ENCODE results near the gene WASF3.

Gene WASF3

GRCh38 chr13:26679411-26680122 lies 122.1 kb downstream of the WASF3 start:
- TF ChIP-seq RAD21 (IDR thresholded peaks at IDR 0.05; ENCODE audit: low read depth) (no peak), CREB1 (IDR thresholded peaks at IDR 0.05; ENCODE audit: low read depth) (no peak), EGR1 (IDR thresholded peaks at IDR 0.05) (no peak), EP300 (IDR thresholded peaks at IDR 0.05; ENCODE audit: borderline replicate concordance) (no peak), YY1 (IDR thresholded peaks at IDR 0.05; ENCODE audit: low read depth) (no peak), TAF1 (IDR thresholded peaks at IDR 0.05; ENCODE audit: low read depth) (no peak), TCF12 (IDR thresholded peaks at IDR 0.05; ENCODE audit: low read depth) (no peak), CEBPB (IDR thresholded peaks at IDR 0.05) (no peak), REST (IDR thresholded peaks at IDR 0.05; ENCODE audit: low read depth) (no peak), ZBTB7A (IDR thresholded peaks at IDR 0.05; ENCODE audit: low read depth) (no peak)
- TF ChIP-seq, protein P1, sequence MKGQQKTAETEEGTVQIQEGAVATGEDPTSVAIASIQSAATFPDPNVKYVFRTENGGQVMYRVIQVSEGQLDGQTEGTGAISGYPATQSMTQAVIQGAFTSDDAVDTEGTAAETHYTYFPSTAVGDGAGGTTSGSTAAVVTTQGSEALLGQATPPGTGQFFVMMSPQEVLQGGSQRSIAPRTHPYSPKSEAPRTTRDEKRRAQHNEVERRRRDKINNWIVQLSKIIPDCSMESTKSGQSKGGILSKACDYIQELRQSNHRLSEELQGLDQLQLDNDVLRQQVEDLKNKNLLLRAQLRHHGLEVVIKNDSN (IDR thresholded peaks at IDR 0.05): no peak

GRCh38 chr13:26680123-26680450 lies 122.6 kb downstream of the WASF3 start:
- TF ChIP-seq CEBPB (IDR thresholded peaks at IDR 0.05) (no peak), RAD21 (IDR thresholded peaks at IDR 0.05; ENCODE audit: low read depth) (no peak), TEAD4 (IDR thresholded peaks at IDR 0.05) (no peak), YY1 (IDR thresholded peaks at IDR 0.05; ENCODE audit: low read depth) (no peak), TCF12 (IDR thresholded peaks at IDR 0.05; ENCODE audit: low read depth) (no peak)

- TF ChIP-seq TCF12 (IDR thresholded peaks at IDR 0.05; ENCODE audit: low read depth) (no peak), ZBTB7A (IDR thresholded peaks at IDR 0.05; ENCODE audit: low read depth) (no peak), NFIC (IDR thresholded peaks at IDR 0.05) (no peak), EGR1 (IDR thresholded peaks at IDR 0.05) (no peak), FOXM1 (IDR thresholded peaks at IDR 0.05; ENCODE audit: borderline replicate concordance, low read depth) (no peak), TEAD4 (IDR thresholded peaks at IDR 0.05) (no peak), MAX (IDR thresholded peaks at IDR 0.05) (no peak), CREB1 (IDR thresholded peaks at IDR 0.05; ENCODE audit: low read depth) (no peak), REST (IDR thresholded peaks at IDR 0.05; ENCODE audit: low read depth) (no peak)
- TF ChIP-seq, protein P1 (IDR thresholded peaks at IDR 0.05): no peak
Observed at GRCh38 chr13:26680572-26680971, 123.1 kb downstream of the WASF3 start.

DNA sequence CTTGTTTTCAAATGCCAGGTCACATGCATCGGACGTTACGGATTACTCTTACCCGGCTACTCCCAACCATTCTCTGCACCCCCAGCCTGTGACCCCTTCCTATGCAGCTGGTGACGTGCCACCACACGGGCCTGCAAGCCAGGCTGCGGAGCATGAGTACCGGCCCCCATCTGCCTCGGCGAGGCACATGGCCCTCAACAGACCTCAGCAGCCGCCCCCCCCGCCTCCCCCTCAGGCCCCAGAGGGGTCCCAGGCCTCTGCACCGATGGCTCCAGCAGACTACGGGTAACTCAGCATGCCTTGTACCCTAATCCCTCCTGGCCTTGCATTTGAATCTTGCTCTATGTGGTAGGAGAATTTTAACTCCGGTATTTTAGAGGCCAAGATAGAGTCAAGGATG lies 123.6 kb downstream of the WASF3 start:
- TF ChIP-seq ZBTB7A (IDR thresholded peaks at IDR 0.05; ENCODE audit: low read depth) (no peak), EP300 (IDR thresholded peaks at IDR 0.05; ENCODE audit: borderline replicate concordance) (no peak), REST (IDR thresholded peaks at IDR 0.05; ENCODE audit: low read depth) (no peak), FOXM1 (IDR thresholded peaks at IDR 0.05; ENCODE audit: borderline replicate concordance, low read depth) (no peak), MAX (IDR thresholded peaks at IDR 0.05) (no peak), TCF12 (IDR thresholded peaks at IDR 0.05; ENCODE audit: low read depth) (no peak), CEBPB (IDR thresholded peaks at IDR 0.05) (no peak), NFIC (IDR thresholded peaks at IDR 0.05) (no peak)
- TF ChIP-seq, protein P1 (IDR thresholded peaks at IDR 0.05): no peak

All from Ishikawa (cell line).